ENCODE results near the gene APOL2.
"Not testable (repeated sequence)": the region's sequence is repeated elsewhere in the genome, so short reads cannot be mapped to it uniquely, and the experiment has no call there.

Gene APOL2

GRCh38 chr22:36220451-36220921 lies 18.8 kb downstream of the APOL2 start:
- no peak for DNase-seq

- no peak for DNase-seq
Measured at GRCh38 chr22:36218648-36219193, 20.6 kb downstream of the APOL2 start.

GRCh38 chr22:36215981-36216380 lies 23.3 kb downstream of the APOL2 start:
- no peak for DNase-seq

- no peak for DNase-seq
Measured at GRCh38 chr22:36213586-36213985, 25.7 kb downstream of the APOL2 start.

- no peak for DNase-seq
Measured at GRCh38 chr22:36212901-36213300, 26.4 kb downstream of the APOL2 start.

- no peak for DNase-seq
Measured at GRCh38 chr22:36211237-36211861, 28.0 kb downstream of the APOL2 start.

GRCh38 chr22:36210224-36210623 lies 29.1 kb downstream of the APOL2 start:
- DNase-seq, result no peak

GRCh38 chr22:36209488-36209908 lies 29.8 kb downstream of the APOL2 start:
- DNase-seq, result not testable (repeated sequence)

GRCh38 chr22:36208914-36209313 lies 30.4 kb downstream of the APOL2 start:
- no peak for DNase-seq

GRCh38 chr22:36208162-36208765 lies 31.1 kb downstream of the APOL2 start:
- DNase-seq, result no peak

- DNase-seq, result no peak
Measured at GRCh38 chr22:36206255-36206654, 33.1 kb downstream of the APOL2 start.

- not testable (repeated sequence) for DNase-seq
Measured at GRCh38 chr22:36205573-36205972, 33.8 kb downstream of the APOL2 start.

- no peak for DNase-seq
Measured at GRCh38 chr22:36204632-36205015, 34.7 kb downstream of the APOL2 start.

GRCh38 chr22:36204001-36204631 lies 35.2 kb downstream of the APOL2 start:
- DNase-seq, result no peak

GRCh38 chr22:36203441-36203840 lies 35.9 kb downstream of the APOL2 start:
- DNase-seq, result not testable (repeated sequence)

GRCh38 chr22:36202906-36203305 lies 36.4 kb downstream of the APOL2 start:
- not testable (repeated sequence) for DNase-seq

- DNase-seq, result no peak
Measured at GRCh38 chr22:36201630-36202319, 37.6 kb downstream of the APOL2 start, which contains the start of gene APOL4. APOL4 (minus strand) TSS chr22:36201809; CDS start chr22:36201734, 75 bp downstream.

- not testable (repeated sequence) for DNase-seq
Measured at GRCh38 chr22:36201025-36201424, 38.3 kb downstream of the APOL2 start.

- no peak for DNase-seq
Measured at GRCh38 chr22:36199001-36199551, 40.3 kb downstream of the APOL2 start.

GRCh38 chr22:36198536-36198935 lies 40.8 kb downstream of the APOL2 start:
- no peak for DNase-seq

GRCh38 chr22:36197514-36198146 lies 41.7 kb downstream of the APOL2 start:
- DNase-seq, result no peak

GRCh38 chr22:36197065-36197440 lies 42.3 kb downstream of the APOL2 start:
- DNase-seq, result no peak
